Measurements from ENCODE around the gene IQCH. TPM values are rescaled to one million over a fixed set of nuclear protein-coding genes. Genes with fewer than 3 reads are reported as not detected.

IQCH gene
- total and polyA plus RNA-seq, 9 of the 15 experiments (the other 6 are each of a cell fraction or from before 2014, with no cell fraction given), result 1.8 to 3.9 (median 2.7) TPM

DNA sequence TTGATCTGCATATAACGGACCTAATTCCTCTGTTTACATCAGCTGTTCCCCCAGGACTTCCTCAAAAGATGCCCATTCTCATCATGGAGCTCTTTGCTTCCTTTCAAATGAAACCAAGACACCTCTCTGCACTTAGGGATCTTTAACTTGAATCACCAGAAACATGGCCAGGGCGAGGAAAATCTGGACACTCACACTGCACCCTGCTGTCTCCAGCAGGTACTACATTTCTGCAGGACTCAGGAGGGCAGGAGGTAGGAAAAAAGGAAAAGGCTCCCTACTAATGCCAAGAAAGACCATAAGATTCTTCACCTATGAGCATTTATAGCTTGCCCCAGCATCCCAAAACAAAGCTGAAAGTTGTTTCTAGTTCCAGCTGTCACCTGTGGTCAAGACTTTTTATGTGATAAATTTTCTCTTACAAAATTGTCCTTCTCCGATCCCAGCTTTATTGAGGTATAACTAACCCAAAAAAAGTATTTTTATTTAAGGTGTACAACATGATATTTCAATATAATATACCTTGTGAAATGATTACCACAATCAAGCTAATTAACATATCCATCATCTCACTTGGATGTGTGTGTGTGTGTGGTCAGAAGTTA is 179.0 kb downstream of the IQCH start:
- peak; percentile 91 for ATAC-seq
- FAIRE-seq, result peak; percentile 98
- Histone ChIP-seq H3K4me2 (ENCODE audit: insufficient read depth, low read length) (no peak overlapping the region), H3K27ac (ENCODE audit: extremely low read depth, low read depth, low read length) (no peak overlapping the region), H3K9me3 (replicated peaks; ENCODE audit: control insufficient read depth, insufficient read depth, low read depth, low read length) (no peaks in the 10 kb centered on the region), H3K79me2 (ENCODE audit: control insufficient read depth, insufficient read depth, low read length) (no peaks in the 10 kb centered on the region), H3K36me3 (ENCODE audit: control insufficient read depth, insufficient read depth, low read length) (no peaks in the 10 kb centered on the region), H3K9me1 (ENCODE audit: control insufficient read depth, insufficient read depth, low read length) (no peaks in the 10 kb centered on the region), H3K4me1 (replicated peaks in 1 of 2; ENCODE audit: control insufficient read depth in 2 of 2, insufficient read depth in 2 of 2, low read length in 2 of 2) (peaks cover 0 to 5% of the 10 kb centered on the region in 2 experiments; a peak in 2 of 5 replicates), H3K4me3 (no peak overlapping the region), H2AFZ (ENCODE audit: low read depth, low read length) (no peak overlapping the region), H4K20me1 (replicated peaks; ENCODE audit: control insufficient read depth, insufficient read depth, low read length) (no peaks in the 10 kb centered on the region), H3K9ac (ENCODE audit: insufficient read depth in 1 of 2, low read depth in 2 of 2, low read length in 2 of 2) (no peak overlapping the region), H3K27me3 (ENCODE audit: control insufficient read depth in 2 of 2, insufficient read depth in 2 of 2, low read length in 2 of 2) (no peaks in the 10 kb centered on the region)
- POLR2A ChIA-PET, result interaction anchor here (0.7 kb wide), 1 partner anchor 92 kb away, joined by 3 read pairs; no protein-coding TSS in a partner anchor
- peak; percentile 60 to 71 (median 67) for DNase-seq (ENCODE audit: extremely low read depth in 1 of 4, low spot score in 3 of 4)
- 43% methylated on average over 3 of the region's 3 CpGs for WGBS (ENCODE audit: insufficient coverage, low coverage, missing lambda C conversion rate)
- intact Hi-C loops (cut with micrococcal nuclease), result loop anchor here (1.0 to 5.0 kb wide), 4 partner anchors 49 to 487 kb away; no protein-coding TSS in a partner anchor
- CTCF ChIA-PET (ENCODE audit: low intra/inter-chr PET ratio), result interaction anchor here (0.7 to 1.4 kb wide), 3 partner anchors 48 to 194 kb away, joined by 3 to 12 read pairs (median 4); no protein-coding TSS in a partner anchor
- in situ Hi-C loops (cut with MboI), result no loop called here
- BruUV-seq (replicated peaks), result no TSS peak
- peak; percentile 79 to 88 for TF ChIP-seq RAD21 (CRISPR knock-in tag; conservative IDR thresholded peaks at IDR 0.05 in 1 of 2, IDR thresholded peaks at IDR 0.05 in 1 of 2)
- no peak for TF ChIP-seq ZNF165 (CRISPR knock-in tag; IDR thresholded peaks at IDR 0.05; ENCODE audit: borderline replicate concordance)
- peak in 1 of 3 experiments; percentile 37 for TF ChIP-seq YY1 (IDR thresholded peaks at IDR 0.05; ENCODE audit: borderline replicate concordance in 1 of 3, control insufficient read depth in 1 of 3, extremely low read depth in 1 of 3, insufficient read depth in 3 of 3, insufficient read length in 1 of 3, insufficient replicate concordance in 2 of 3, low read depth in 1 of 3, low read length in 2 of 3)
- TF ChIP-seq GATAD2A (IDR thresholded peaks at IDR 0.05), result no peak
- TF ChIP-seq SMC3 (conservative IDR thresholded peaks at IDR 0.05; ENCODE audit: insufficient read depth, low read depth, low read length), result peak; percentile 73
- TF ChIP-seq, protein P1, sequence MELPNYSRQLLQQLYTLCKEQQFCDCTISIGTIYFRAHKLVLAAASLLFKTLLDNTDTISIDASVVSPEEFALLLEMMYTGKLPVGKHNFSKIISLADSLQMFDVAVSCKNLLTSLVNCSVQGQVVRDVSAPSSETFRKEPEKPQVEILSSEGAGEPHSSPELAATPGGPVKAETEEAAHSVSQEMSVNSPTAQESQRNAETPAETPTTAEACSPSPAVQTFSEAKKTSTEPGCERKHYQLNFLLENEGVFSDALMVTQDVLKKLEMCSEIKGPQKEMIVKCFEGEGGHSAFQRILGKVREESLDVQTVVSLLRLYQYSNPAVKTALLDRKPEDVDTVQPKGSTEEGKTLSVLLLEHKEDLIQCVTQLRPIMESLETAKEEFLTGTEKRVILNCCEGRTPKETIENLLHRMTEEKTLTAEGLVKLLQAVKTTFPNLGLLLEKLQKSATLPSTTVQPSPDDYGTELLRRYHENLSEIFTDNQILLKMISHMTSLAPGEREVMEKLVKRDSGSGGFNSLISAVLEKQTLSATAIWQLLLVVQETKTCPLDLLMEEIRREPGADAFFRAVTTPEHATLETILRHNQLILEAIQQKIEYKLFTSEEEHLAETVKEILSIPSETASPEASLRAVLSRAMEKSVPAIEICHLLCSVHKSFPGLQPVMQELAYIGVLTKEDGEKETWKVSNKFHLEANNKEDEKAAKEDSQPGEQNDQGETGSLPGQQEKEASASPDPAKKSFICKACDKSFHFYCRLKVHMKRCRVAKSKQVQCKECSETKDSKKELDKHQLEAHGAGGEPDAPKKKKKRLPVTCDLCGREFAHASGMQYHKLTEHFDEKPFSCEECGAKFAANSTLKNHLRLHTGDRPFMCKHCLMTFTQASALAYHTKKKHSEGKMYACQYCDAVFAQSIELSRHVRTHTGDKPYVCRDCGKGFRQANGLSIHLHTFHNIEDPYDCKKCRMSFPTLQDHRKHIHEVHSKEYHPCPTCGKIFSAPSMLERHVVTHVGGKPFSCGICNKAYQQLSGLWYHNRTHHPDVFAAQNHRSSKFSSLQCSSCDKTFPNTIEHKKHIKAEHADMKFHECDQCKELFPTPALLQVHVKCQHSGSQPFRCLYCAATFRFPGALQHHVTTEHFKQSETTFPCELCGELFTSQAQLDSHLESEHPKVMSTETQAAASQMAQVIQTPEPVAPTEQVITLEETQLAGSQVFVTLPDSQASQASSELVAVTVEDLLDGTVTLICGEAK (IDR thresholded peaks at IDR 0.05), result no peak
- TF ChIP-seq, protein P1 (CRISPR knock-in tag; IDR thresholded peaks at IDR 0.05), result no peak
- TF ChIP-seq, protein P2, sequence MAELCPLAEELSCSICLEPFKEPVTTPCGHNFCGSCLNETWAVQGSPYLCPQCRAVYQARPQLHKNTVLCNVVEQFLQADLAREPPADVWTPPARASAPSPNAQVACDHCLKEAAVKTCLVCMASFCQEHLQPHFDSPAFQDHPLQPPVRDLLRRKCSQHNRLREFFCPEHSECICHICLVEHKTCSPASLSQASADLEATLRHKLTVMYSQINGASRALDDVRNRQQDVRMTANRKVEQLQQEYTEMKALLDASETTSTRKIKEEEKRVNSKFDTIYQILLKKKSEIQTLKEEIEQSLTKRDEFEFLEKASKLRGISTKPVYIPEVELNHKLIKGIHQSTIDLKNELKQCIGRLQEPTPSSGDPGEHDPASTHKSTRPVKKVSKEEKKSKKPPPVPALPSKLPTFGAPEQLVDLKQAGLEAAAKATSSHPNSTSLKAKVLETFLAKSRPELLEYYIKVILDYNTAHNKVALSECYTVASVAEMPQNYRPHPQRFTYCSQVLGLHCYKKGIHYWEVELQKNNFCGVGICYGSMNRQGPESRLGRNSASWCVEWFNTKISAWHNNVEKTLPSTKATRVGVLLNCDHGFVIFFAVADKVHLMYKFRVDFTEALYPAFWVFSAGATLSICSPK (IDR thresholded peaks at IDR 0.05; ENCODE audit: borderline replicate concordance), result no peak

All from K562 (cell line).